Activated CD8-positive, alpha-beta memory T cell treated with anti-CD3 and anti-CD28 coated beads for 36 hours (primary cell): ENCODE results near the gene GUCY2D. TPM values are rescaled to one million over a fixed set of nuclear protein-coding genes. Genes with fewer than 3 reads are reported as not detected.

Experiments used
- CTCF ChIA-PET: fragments of 350-600 bp; sonication (Branson Sonifier 250); formaldehyde crosslinking; loops from one replicate; lab custom pipeline; 2021; ENCODE audit warnings: antibody characterized with exemption; lab: Charles Lee
- POLR2A ChIA-PET: fragments of 350-600 bp; sonication (Branson Sonifier 250); formaldehyde crosslinking; loops from one replicate; lab custom pipeline; 2021; ENCODE audit warnings: antibody characterized with exemption; lab: Charles Lee
- total RNA-seq, 2 experiments: library from RNA; stranded (reverse); gene quantifications; one replicate each; pipeline ENCODE4 v1.2.3, GENCODE V29; 2021

The GUCY2D gene
- total RNA-seq, 2 experiments from 2014 or later = not detected

GRCh38 chr17:8052256-8053252 is 50.1 kb downstream of the GUCY2D start:
- CTCF ChIA-PET = no interaction called here

GRCh38 chr17:8053600-8053999 is 51.2 kb downstream of the GUCY2D start:
- ChIA-PET CTCF (interaction anchor here (0.5 kb wide), 1 partner anchor 421 kb away, joined by 3 read pairs; no protein-coding TSS in a partner anchor), POLR2A (no interaction called here)

More at GRCh38 chr17:8052256-8053252, 50.1 kb downstream of the GUCY2D start:
- POLR2A ChIA-PET = no interaction called here

- ChIA-PET POLR2A (interaction anchor here (0.6 kb wide), 2 partner anchors 66 to 509 kb away, joined by 3 to 5 read pairs; no protein-coding TSS in a partner anchor), CTCF (interaction anchor here (1.6 to 4.0 kb wide), 6 partner anchors 18 to 190 kb away, joined by 3 to 19 read pairs (median 8); no protein-coding TSS in a partner anchor)
Measured at GRCh38 chr17:8055851-8056231, 53.4 kb downstream of the GUCY2D start.

GRCh38 chr17:8056232-8056975 is 54.0 kb downstream of the GUCY2D start:
- POLR2A ChIA-PET = interaction anchor here (0.6 kb wide), 2 partner anchors 66 to 510 kb away, joined by 3 to 5 read pairs; no protein-coding TSS in a partner anchor
- CTCF ChIA-PET = interaction anchor here (1.1 to 8.3 kb wide), 15 partner anchors 9 to 313 kb away, joined by 3 to 39 read pairs (median 8); no protein-coding TSS in a partner anchor

- POLR2A ChIA-PET = interaction anchor here (0.6 kb wide), 1 partner anchor 442 kb away, joined by 3 read pairs; no protein-coding TSS in a partner anchor
- CTCF ChIA-PET = interaction anchor here (0.7 to 8.3 kb wide), 24 partner anchors 9 to 313 kb away, joined by 3 to 39 read pairs (median 5); no protein-coding TSS in a partner anchor
Measured at GRCh38 chr17:8056976-8057625, 54.7 kb downstream of the GUCY2D start.

GRCh38 chr17:8057691-8058114 is 55.3 kb downstream of the GUCY2D start:
- CTCF ChIA-PET = interaction anchor here (0.7 to 8.3 kb wide), 27 partner anchors 10 to 314 kb away, joined by 3 to 39 read pairs (median 5); no protein-coding TSS in a partner anchor
- POLR2A ChIA-PET = no interaction called here

GRCh38 chr17:8059131-8059530 is 56.7 kb downstream of the GUCY2D start:
- CTCF ChIA-PET = interaction anchor here (0.7 to 8.3 kb wide), 13 partner anchors 12 to 443 kb away, joined by 3 to 63 read pairs (median 4); partner anchors contain the start of genes ALOXE3 and NAA38

GRCh38 chr17:8060274-8060673 is 57.9 kb downstream of the GUCY2D start:
- ChIA-PET CTCF (interaction anchor here (0.6 to 8.3 kb wide), 26 partner anchors 9 to 725 kb away, joined by 3 to 63 read pairs (median 3); partner anchors contain the start of genes ALOX12B, ALOXE3 and NAA38), POLR2A (no interaction called here)

More at GRCh38 chr17:8059131-8059530, 56.7 kb downstream of the GUCY2D start:
- POLR2A ChIA-PET = no interaction called here

- ChIA-PET CTCF (interaction anchor here (0.8 to 8.3 kb wide), 7 partner anchors 11 to 117 kb away, joined by 3 to 63 read pairs (median 24); partner anchors contain the start of gene ALOXE3), POLR2A (interaction anchor here (1.4 kb wide), 1 partner anchor 9 kb away, joined by 4 read pairs; no protein-coding TSS in a partner anchor)
Measured at GRCh38 chr17:8061851-8062250, 59.4 kb downstream of the GUCY2D start.

GRCh38 chr17:8062435-8062806 is 60.0 kb downstream of the GUCY2D start:
- CTCF ChIA-PET = interaction anchor here (0.8 to 8.3 kb wide), 8 partner anchors 11 to 117 kb away, joined by 3 to 63 read pairs (median 14); partner anchors contain the start of gene ALOXE3
- POLR2A ChIA-PET = interaction anchor here (1.4 kb wide), 1 partner anchor 8 kb away, joined by 4 read pairs; no protein-coding TSS in a partner anchor

- CTCF ChIA-PET = interaction anchor here (0.9 to 8.3 kb wide), 7 partner anchors 10 to 118 kb away, joined by 3 to 63 read pairs (median 24); partner anchors contain the start of gene ALOXE3
- POLR2A ChIA-PET = interaction anchor here (1.4 kb wide), 1 partner anchor 8 kb away, joined by 4 read pairs; no protein-coding TSS in a partner anchor
Measured at GRCh38 chr17:8062807-8063483, 60.5 kb downstream of the GUCY2D start.

GRCh38 chr17:8063761-8064534 is 61.5 kb downstream of the GUCY2D start:
- ChIA-PET CTCF (interaction anchor here (0.7 to 8.3 kb wide), 2 partner anchors 15 to 17 kb away, joined by 3 to 39 read pairs; no protein-coding TSS in a partner anchor), POLR2A (no interaction called here)

- CTCF ChIA-PET = interaction anchor here (1.2 to 8.3 kb wide), 2 partner anchors 14 to 46 kb away, joined by 3 to 39 read pairs; no protein-coding TSS in a partner anchor
- POLR2A ChIA-PET = no interaction called here
Measured at GRCh38 chr17:8064561-8065019, 62.2 kb downstream of the GUCY2D start.

- ChIA-PET POLR2A (no interaction called here), CTCF (no interaction called here)
Measured at GRCh38 chr17:8066841-8067775, 64.7 kb downstream of the GUCY2D start.

GRCh38 chr17:8067806-8068205 is 65.4 kb downstream of the GUCY2D start:
- ChIA-PET POLR2A (no interaction called here), CTCF (no interaction called here)
